Measurements from ENCODE around the gene GRK3.

DNA sequence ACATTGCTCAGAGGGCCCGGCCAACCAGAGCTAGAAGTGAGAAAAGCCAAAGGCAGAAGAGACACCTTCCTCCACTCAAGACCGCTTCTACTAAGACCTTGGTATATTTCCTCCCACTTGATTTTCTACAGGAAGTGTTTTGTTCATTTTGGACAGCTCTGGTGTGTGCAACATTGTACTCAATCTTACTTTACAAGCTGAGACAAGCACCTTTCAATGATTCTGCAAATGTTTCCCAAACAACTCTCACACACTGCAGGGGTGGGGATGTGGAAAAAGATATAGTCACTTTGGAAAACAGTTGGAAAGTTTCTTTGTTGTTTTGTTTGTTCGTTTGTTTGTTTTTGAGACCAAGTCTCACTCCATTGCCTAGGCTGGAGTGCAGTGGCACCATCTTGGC, 193.2 kb downstream of the GRK3 start:
- no peak for TF ChIP-seq CTCF (IDR thresholded peaks at IDR 0.05; ENCODE audit: low read depth, low read length)
- no peak for TF ChIP-seq POLR2A (IDR thresholded peaks at IDR 0.05; ENCODE audit: extremely low read depth, insufficient read length)
- TF ChIP-seq MYC (IDR thresholded peaks at IDR 0.05; ENCODE audit: low read depth, low read length): no peak
- TF ChIP-seq, protein P1, sequence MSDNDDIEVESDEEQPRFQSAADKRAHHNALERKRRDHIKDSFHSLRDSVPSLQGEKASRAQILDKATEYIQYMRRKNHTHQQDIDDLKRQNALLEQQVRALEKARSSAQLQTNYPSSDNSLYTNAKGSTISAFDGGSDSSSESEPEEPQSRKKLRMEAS (IDR thresholded peaks at IDR 0.05; ENCODE audit: low read depth, low read length): no peak
